ENCODE data around the gene GPANK1.

The GPANK1 gene

GRCh38 chr6:31652925-31653724, 11.7 kb downstream of the GPANK1 start:
- Histone ChIP-seq H3K4me1 (ENCODE audit: low read length) (peaks cover 8% of the 10 kb centered on the region), H3K9ac (ENCODE audit: low read length) (peak overlapping the region; percentile 94), H3K27me3 (ENCODE audit: low read depth, low read length) (no peaks in the 10 kb centered on the region), H3K4me2 (ENCODE audit: low read length) (peak overlapping the region; percentile 87), H4K20me1 (ENCODE audit: insufficient read depth, low read length) (peaks cover 2% of the 10 kb centered on the region; the same call in 1 of the 2 replicates), H3K27ac (ENCODE audit: low read length) (peak overlapping the region; percentile 91), H3K9me3 (ENCODE audit: insufficient read depth, low read length) (no peaks in the 10 kb centered on the region), H3K36me3 (replicated peaks; ENCODE audit: low read depth, low read length) (peaks cover 6% of the 10 kb centered on the region), H3K79me2 (ENCODE audit: low read length) (peaks cover 39% of the 10 kb centered on the region), H2AFZ (ENCODE audit: low read depth, low read length) (no peak overlapping the region), H3K4me3 (ENCODE audit: low read length) (peak overlapping the region; percentile 96)
- TF ChIP-seq CTCF (IDR thresholded peaks at IDR 0.05; ENCODE audit: low read depth, low read length) = no peak; the same call in 1 of the 2 replicates

- Histone ChIP-seq H3K27ac (ENCODE audit: low read length) (peak overlapping the region; percentile 91), H3K36me3 (replicated peaks; ENCODE audit: low read depth, low read length) (peaks cover 10% of the 10 kb centered on the region), H3K27me3 (ENCODE audit: low read depth, low read length) (no peaks in the 10 kb centered on the region), H2AFZ (ENCODE audit: low read depth, low read length) (0 out of 2 replicates have a peak overlapping the region, but pooled peaks have one; percentile 41), H3K9me3 (ENCODE audit: insufficient read depth, low read length) (no peaks in the 10 kb centered on the region), H3K4me1 (ENCODE audit: low read length) (peaks cover 8% of the 10 kb centered on the region), H3K9ac (ENCODE audit: low read length) (peak overlapping the region; percentile 94), H3K79me2 (ENCODE audit: low read length) (peaks cover 39% of the 10 kb centered on the region), H3K4me2 (ENCODE audit: low read length) (peak overlapping the region; percentile 87), H3K4me3 (ENCODE audit: low read length) (peak overlapping the region; percentile 96), H4K20me1 (ENCODE audit: insufficient read depth, low read length) (peaks cover 2% of the 10 kb centered on the region; the same call in 1 of the 2 replicates)
- no peak for TF ChIP-seq CTCF (IDR thresholded peaks at IDR 0.05; ENCODE audit: low read depth, low read length)
- TF ChIP-seq EZH2phosphoT487 (IDR thresholded peaks at IDR 0.05; ENCODE audit: low read depth) = no peak
These were observed 13.1 kb downstream of the GPANK1 start for GRCh38 chr6:31651602-31652191.

GRCh38 chr6:31645325-31645724, 19.5 kb downstream of the GPANK1 start:
- H3K4me3 ChIP-seq (ENCODE audit: low read length) = no peak overlapping the region
- peaks cover 14% of the 10 kb centered on the region for H3K79me2 ChIP-seq (ENCODE audit: low read length)
- no peaks in the 10 kb centered on the region for H3K27me3 ChIP-seq (ENCODE audit: low read depth, low read length)
- H3K4me2 ChIP-seq (ENCODE audit: low read length) = no peak overlapping the region
- TF ChIP-seq EZH2phosphoT487 (IDR thresholded peaks at IDR 0.05; ENCODE audit: low read depth) = no peak
- no peak for TF ChIP-seq CTCF (IDR thresholded peaks at IDR 0.05; ENCODE audit: low read depth, low read length)
- H3K9me3 ChIP-seq (ENCODE audit: insufficient read depth, low read length) = no peaks in the 10 kb centered on the region
- no peaks in the 10 kb centered on the region for H3K4me1 ChIP-seq (ENCODE audit: low read length)
- no peak overlapping the region for H3K27ac ChIP-seq (ENCODE audit: low read length)
- no peak overlapping the region for H3K9ac ChIP-seq (ENCODE audit: low read length)
- H2AFZ ChIP-seq (ENCODE audit: low read depth, low read length) = no peak overlapping the region
- peaks cover 15% of the 10 kb centered on the region for H3K36me3 ChIP-seq (replicated peaks; ENCODE audit: low read depth, low read length)
- no peaks in the 10 kb centered on the region for H4K20me1 ChIP-seq (ENCODE audit: insufficient read depth, low read length)

- Histone ChIP-seq H3K4me2 (ENCODE audit: low read length) (no peak overlapping the region), H2AFZ (ENCODE audit: low read depth, low read length) (no peak overlapping the region), H3K9me3 (ENCODE audit: insufficient read depth, low read length) (no peaks in the 10 kb centered on the region), H3K4me1 (ENCODE audit: low read length) (no peaks in the 10 kb centered on the region), H3K36me3 (replicated peaks; ENCODE audit: low read depth, low read length) (peaks cover 9% of the 10 kb centered on the region), H3K27ac (ENCODE audit: low read length) (no peak overlapping the region), H4K20me1 (ENCODE audit: insufficient read depth, low read length) (no peaks in the 10 kb centered on the region), H3K4me3 (ENCODE audit: low read length) (no peak overlapping the region), H3K9ac (ENCODE audit: low read length) (no peak overlapping the region), H3K27me3 (ENCODE audit: low read depth, low read length) (no peaks in the 10 kb centered on the region), H3K79me2 (ENCODE audit: low read length) (0 out of 2 replicates have a peak, but pooled peaks cover under 1% of the 10 kb centered on the region)
- TF ChIP-seq EZH2phosphoT487 (IDR thresholded peaks at IDR 0.05; ENCODE audit: low read depth) (no peak), CTCF (IDR thresholded peaks at IDR 0.05; ENCODE audit: low read depth, low read length) (no peak)
These were observed 20.9 kb downstream of the GPANK1 start for GRCh38 chr6:31643818-31644454.

Measured in OCI-LY3 (cell line).